Tibial nerve (tissue), 3 donors: ENCODE data around the gene KDM5B.

Experiments
- POLR2A ChIP-seq, 2 donors: fragments of 450-650 bp; IDR thresholded peaks; one replicate each; pipeline ENCODE4 v1.6.1; 2017; ENCODE audit warnings: antibody characterized with exemption in 2 of 2, mild to moderate bottlenecking in 2 of 2, moderate library complexity in 2 of 2
- TF ChIP-seq, protein P1 (sequence below), 5 experiments: fragments of 200-600 bp in 3 of 5; fragments of 450-650 bp in 2 of 5; sonication (generic) in 3 of 5; IDR thresholded peaks; one replicate each; pipeline ENCODE4 v1.5.1; 2016 to 2019; ENCODE audit warnings: antibody characterized with exemption in 5 of 5, mild to moderate bottlenecking in 3 of 5, moderate library complexity in 2 of 5

DNA sequence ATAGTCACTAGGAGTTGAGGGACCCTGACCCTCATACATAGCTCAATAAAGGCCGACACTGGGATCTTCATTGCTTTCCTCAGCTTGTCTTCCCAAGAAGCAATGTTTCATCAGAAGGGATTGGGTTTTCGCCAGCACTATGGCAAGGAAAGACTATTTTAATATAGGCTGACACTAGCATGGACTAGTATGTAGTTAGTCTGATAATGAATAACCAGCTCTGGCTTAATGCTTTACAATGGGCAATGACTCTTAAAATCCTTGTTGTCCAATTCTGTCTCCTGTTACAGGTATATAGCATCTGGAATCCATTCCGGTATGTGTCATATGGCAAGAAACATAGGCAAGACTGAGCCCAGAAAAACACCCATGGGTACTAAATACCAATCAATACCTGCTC lies 82.7 kb downstream of the KDM5B start:
- TF ChIP-seq, protein P1, sequence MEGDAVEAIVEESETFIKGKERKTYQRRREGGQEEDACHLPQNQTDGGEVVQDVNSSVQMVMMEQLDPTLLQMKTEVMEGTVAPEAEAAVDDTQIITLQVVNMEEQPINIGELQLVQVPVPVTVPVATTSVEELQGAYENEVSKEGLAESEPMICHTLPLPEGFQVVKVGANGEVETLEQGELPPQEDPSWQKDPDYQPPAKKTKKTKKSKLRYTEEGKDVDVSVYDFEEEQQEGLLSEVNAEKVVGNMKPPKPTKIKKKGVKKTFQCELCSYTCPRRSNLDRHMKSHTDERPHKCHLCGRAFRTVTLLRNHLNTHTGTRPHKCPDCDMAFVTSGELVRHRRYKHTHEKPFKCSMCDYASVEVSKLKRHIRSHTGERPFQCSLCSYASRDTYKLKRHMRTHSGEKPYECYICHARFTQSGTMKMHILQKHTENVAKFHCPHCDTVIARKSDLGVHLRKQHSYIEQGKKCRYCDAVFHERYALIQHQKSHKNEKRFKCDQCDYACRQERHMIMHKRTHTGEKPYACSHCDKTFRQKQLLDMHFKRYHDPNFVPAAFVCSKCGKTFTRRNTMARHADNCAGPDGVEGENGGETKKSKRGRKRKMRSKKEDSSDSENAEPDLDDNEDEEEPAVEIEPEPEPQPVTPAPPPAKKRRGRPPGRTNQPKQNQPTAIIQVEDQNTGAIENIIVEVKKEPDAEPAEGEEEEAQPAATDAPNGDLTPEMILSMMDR (IDR thresholded peaks at IDR 0.05) = no peak
- TF ChIP-seq POLR2A (IDR thresholded peaks at IDR 0.05) = no peak
